Heart left ventricle (tissue), 13 donors: Measurements from ENCODE around the gene ARHGAP26.

Experiments
- POLR2A ChIP-seq, 2 donors: fragments of 450-650 bp; IDR thresholded peaks; one replicate each; pipeline ENCODE4 v1.6.1; 2017; ENCODE audit warnings: antibody characterized with exemption in 2 of 2, mild to moderate bottlenecking in 2 of 2, moderate library complexity in 2 of 2
- TF ChIP-seq, protein P1 (sequence below), 12 donors: fragments of 200-600 bp; sonication (generic) in 4 of 12; IDR thresholded peaks; one replicate each; pipeline versions ENCODE4 v1.5.0 to v1.8.0; 2018 to 2022; ENCODE audit warnings: antibody characterized with exemption in 12 of 12, mild to moderate bottlenecking in 5 of 12
- donor health status: ischemic (EF 13 %, LVEDD 7.1; RV severe dilation, severe dysfunction).
- donor health status: DM: no; HTN: yes; CAD: no.
- donor health status: DM: no; HTN: no; CAD: no.
- donor health status: ischemic (EF 25% LVEDD 6.9; RV normal size, moderate dysfunction).
- donor health status: ischemic (EF 25% LVEDD 5.7; RV mildly dilated, moderate dysfunction).
- donor health status: ischemic (EF 35%, LVEDD 5.7; RV mildly dilated, moderate dysfunction).
- donor health status: nonischemic (EF 11% LVEDD 7.7; RV severe dilation, severe dysfunction).
- donor health status: DM: yes; HTN: yes; CAD: no.
- donor health status: PGD.
- donor health status: ischemic (EF 29% LVEDD 5.4; RV normal size, mild dysfunction).
- donor health status: nonischemic (EF 23%, LVEDD 6.1; RV moderate dilation, normal function).

DNA sequence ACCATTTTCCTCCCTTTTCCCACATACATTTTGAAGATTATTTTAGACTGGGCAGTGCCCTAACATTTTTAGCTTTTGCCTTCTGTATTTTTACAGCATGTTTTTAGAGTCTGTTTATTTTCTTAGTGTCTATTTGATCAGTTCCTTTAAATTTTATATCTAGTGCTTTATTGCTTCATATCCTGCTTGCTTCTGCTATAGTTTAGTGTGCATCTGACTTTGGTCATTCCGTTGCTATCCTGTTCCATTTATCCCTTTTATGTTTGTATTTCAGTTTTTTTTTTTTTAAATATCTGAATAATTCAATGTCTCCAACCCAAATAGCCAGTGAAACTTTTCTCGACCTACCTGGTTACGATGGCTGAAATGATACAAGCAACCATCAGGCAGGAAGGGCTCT, 203.8 kb downstream of the ARHGAP26 start:
- TF ChIP-seq, protein P1, sequence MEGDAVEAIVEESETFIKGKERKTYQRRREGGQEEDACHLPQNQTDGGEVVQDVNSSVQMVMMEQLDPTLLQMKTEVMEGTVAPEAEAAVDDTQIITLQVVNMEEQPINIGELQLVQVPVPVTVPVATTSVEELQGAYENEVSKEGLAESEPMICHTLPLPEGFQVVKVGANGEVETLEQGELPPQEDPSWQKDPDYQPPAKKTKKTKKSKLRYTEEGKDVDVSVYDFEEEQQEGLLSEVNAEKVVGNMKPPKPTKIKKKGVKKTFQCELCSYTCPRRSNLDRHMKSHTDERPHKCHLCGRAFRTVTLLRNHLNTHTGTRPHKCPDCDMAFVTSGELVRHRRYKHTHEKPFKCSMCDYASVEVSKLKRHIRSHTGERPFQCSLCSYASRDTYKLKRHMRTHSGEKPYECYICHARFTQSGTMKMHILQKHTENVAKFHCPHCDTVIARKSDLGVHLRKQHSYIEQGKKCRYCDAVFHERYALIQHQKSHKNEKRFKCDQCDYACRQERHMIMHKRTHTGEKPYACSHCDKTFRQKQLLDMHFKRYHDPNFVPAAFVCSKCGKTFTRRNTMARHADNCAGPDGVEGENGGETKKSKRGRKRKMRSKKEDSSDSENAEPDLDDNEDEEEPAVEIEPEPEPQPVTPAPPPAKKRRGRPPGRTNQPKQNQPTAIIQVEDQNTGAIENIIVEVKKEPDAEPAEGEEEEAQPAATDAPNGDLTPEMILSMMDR (IDR thresholded peaks at IDR 0.05) = no peak
- TF ChIP-seq POLR2A (IDR thresholded peaks at IDR 0.05) = no peak
